Uterus (tissue), 2 donors: ENCODE results near the gene EEF1E1.

Experiments used
- CTCF ChIP-seq, 4 experiments: fragments of 200-600 bp in 2 of 4; fragments of 450-650 bp in 2 of 4; sonication (generic) in 2 of 4; IDR thresholded peaks; one replicate each; pipeline ENCODE4 v1.5.1; 2016 to 2019; ENCODE audit warnings: antibody characterized with exemption in 4 of 4, mild to moderate bottlenecking in 2 of 4, moderate library complexity in 1 of 4
- POLR2A ChIP-seq, 2 donors: fragments of 450-650 bp; IDR thresholded peaks; one replicate each; pipeline ENCODE4 v1.6.1; 2016; ENCODE audit warnings: antibody characterized with exemption in 2 of 2, mild to moderate bottlenecking in 1 of 2, moderate library complexity in 1 of 2

GRCh38 chr6:8110725-8111124 is 8.4 kb upstream of the EEF1E1 start:
- TF ChIP-seq CTCF (IDR thresholded peaks at IDR 0.05), result no peak
- no peak for TF ChIP-seq POLR2A (IDR thresholded peaks at IDR 0.05)
